Neuronal stem cell (in vitro differentiated cells): ENCODE measurements around the gene SLC12A6. TPM values are rescaled to one million over a fixed set of nuclear protein-coding genes. Genes with fewer than 3 reads are reported as not detected.
A peak's percentile ranks its signal among the peaks of the same experiment; 100 is the strongest.
"Not testable (repeated sequence)": the region's sequence is repeated elsewhere in the genome, so short reads cannot be mapped to it uniquely, and the experiment has no call there.

Experiments used
- DNase-seq: peaks from one replicate; pipeline ENCODE4 v3.0.0-alpha.2; 2013; ENCODE audit warnings: low spot score
- H2AFZ ChIP-seq: one replicate; pipeline ENCODE4 v1.6.1; 2013; ENCODE audit warnings: mild to moderate bottlenecking, low read length, inconsistent platforms
- H2AK5ac ChIP-seq: 2 replicates; pipeline ENCODE4 v1.6.1; 2013; ENCODE audit warnings: low read depth, mild to moderate bottlenecking, inconsistent platforms, low read length, moderate library complexity, mixed read lengths
- H2BK120ac ChIP-seq: 2 replicates; pipeline ENCODE4 v1.6.1; 2013; ENCODE audit warnings: low read depth, mild to moderate bottlenecking, inconsistent platforms, low read length, moderate library complexity, mixed read lengths
- H2BK12ac ChIP-seq: one replicate; pipeline ENCODE4 v1.6.1; 2013; ENCODE audit warnings: low read length, inconsistent platforms
- H2BK15ac ChIP-seq: 2 replicates; pipeline ENCODE4 v1.6.1; 2013; ENCODE audit warnings: mild to moderate bottlenecking, low read length, inconsistent platforms, mixed read lengths
- H2BK5ac ChIP-seq: one replicate; pipeline ENCODE4 v1.6.1; 2013; ENCODE audit warnings: inconsistent platforms, mild to moderate bottlenecking, low read length, moderate library complexity
- H3K14ac ChIP-seq: one replicate; pipeline ENCODE4 v1.6.1; 2013; ENCODE audit warnings: low read length, inconsistent platforms
- H3K18ac ChIP-seq: 2 replicates; pipeline ENCODE4 v1.6.1; 2013; ENCODE audit warnings: low read length, inconsistent platforms
- H3K23ac ChIP-seq: 2 replicates; pipeline ENCODE4 v1.6.1; 2013; ENCODE audit warnings: low read depth, mild to moderate bottlenecking, mixed read lengths, low read length, inconsistent platforms; ENCODE audit not compliant: poor library complexity
- H3K27ac ChIP-seq: replicated peaks from 3 replicates; pipeline ENCODE4 v1.5.1; 2013; ENCODE audit warnings: low read length, inconsistent platforms
- H3K27me3 ChIP-seq, 3 experiments: 2 replicates each; pipeline ENCODE4 v1.6.1; 2013; ENCODE audit warnings: low read length in 3 of 3, mild to moderate bottlenecking in 2 of 3, inconsistent platforms in 1 of 3, low read depth in 1 of 3, mixed read lengths in 1 of 3, moderate library complexity in 1 of 3; ENCODE audit not compliant: control insufficient read depth in 3 of 3, insufficient read depth in 3 of 3
- H3K36me3 ChIP-seq, 2 donors: replicated peaks in 1 of 2; 2 replicates each; pipeline ENCODE4 v1.6.1; 2013; ENCODE audit warnings: low read length in 2 of 2; ENCODE audit not compliant: control insufficient read depth in 2 of 2, insufficient read depth in 2 of 2
- H3K4ac ChIP-seq: 2 replicates; pipeline ENCODE4 v1.6.1; 2013; ENCODE audit warnings: inconsistent platforms, mild to moderate bottlenecking, low read length, moderate library complexity
- H3K4me1 ChIP-seq, 2 donors: 1 replicate in 1 of 2; 2 replicates in 1 of 2; pipeline ENCODE4 v1.6.1; 2013; ENCODE audit warnings: low read length in 2 of 2, low read depth in 1 of 2; ENCODE audit not compliant: control insufficient read depth in 2 of 2, insufficient read depth in 1 of 2
- H3K4me2 ChIP-seq: one replicate; pipeline ENCODE4 v1.6.1; 2013; ENCODE audit warnings: mild to moderate bottlenecking, low read length, inconsistent platforms; ENCODE audit not compliant: insufficient read depth, poor library complexity, severe bottlenecking
- H3K4me3 ChIP-seq, 2 donors: 2 replicates each; pipeline ENCODE4 v1.5.1; 2013; ENCODE audit warnings: low read length in 2 of 2, mild to moderate bottlenecking in 2 of 2, inconsistent platforms in 1 of 2, moderate library complexity in 1 of 2
- H3K79me1 ChIP-seq: one replicate; pipeline ENCODE4 v1.6.1; 2013; ENCODE audit warnings: low read depth, mild to moderate bottlenecking, inconsistent platforms, low read length, moderate library complexity
- H3K9ac ChIP-seq: one replicate; pipeline ENCODE4 v1.6.1; 2013; ENCODE audit warnings: mild to moderate bottlenecking, low read depth, low read length, inconsistent platforms; ENCODE audit not compliant: poor library complexity
- H3K9me3 ChIP-seq, 2 donors: replicated peaks in 1 of 2; 2 replicates each; pipeline versions ENCODE3 to v1.6.1; 2013; ENCODE audit warnings: low read length in 2 of 2, mild to moderate bottlenecking in 2 of 2, inconsistent platforms in 1 of 2, low read depth in 1 of 2, mixed read lengths in 1 of 2, moderate library complexity in 1 of 2; ENCODE audit not compliant: control insufficient read depth in 2 of 2, insufficient read depth in 1 of 2
- H4K8ac ChIP-seq: one replicate; pipeline ENCODE4 v1.6.1; 2013; ENCODE audit warnings: low read depth, mild to moderate bottlenecking, inconsistent platforms, low read length, moderate library complexity
- H4K91ac ChIP-seq: one replicate; pipeline ENCODE4 v1.6.1; 2013; ENCODE audit warnings: low read length, low read depth, mild to moderate bottlenecking, inconsistent platforms; ENCODE audit not compliant: poor library complexity
- WGBS, 2 donors: extraction: QIAGEN DNeasy Blood & Tissue Kit; methylation state at CpG; one replicate each; pipeline ENCODE4 v1.1.7; 2013; ENCODE audit warnings: missing lambda C conversion rate in 2 of 2, mixed read lengths in 1 of 2; ENCODE audit not compliant: insufficient read length in 2 of 2, insufficient replicate concordance in 1 of 2; ENCODE audit errors: extremely low coverage in 2 of 2; 5-methylcytosine and 5-hydroxymethylcytosine counted together
- polyA plus RNA-seq, 2 experiments: library from polyadenylated mRNA; stranded (reverse); fragments of 200-250 nt; gene quantifications; one replicate each; pipeline ENCODE4 v1.2.3, GENCODE V29; 2013

The SLC12A6 gene
- 9.4 TPM for polyA plus RNA-seq (2013, experiment 1 of 2)
- polyA plus RNA-seq (2013, experiment 2 of 2) = 10.4 TPM

- Histone ChIP-seq H3K18ac (peak within 1 kb of the TSS; percentile 96), H3K23ac (peak within 1 kb of the TSS; percentile 95), H3K4ac (no peak within 1 kb of the TSS), H3K27me3 (no peaks in the 10 kb centered on the region), H2AFZ (peak within 1 kb of the TSS; percentile 93), H3K4me3 (peak within 1 kb of the TSS; percentile 72 to 97), H4K91ac (no peak within 1 kb of the TSS), H3K14ac (peak within 1 kb of the TSS; percentile 97), H3K9me3 (peaks cover 3 to 5% of the 10 kb centered on the region in 2 donors), H3K36me3 (peaks cover 0 to 34% of the 10 kb centered on the region in 2 donors), H2BK120ac (no peak within 1 kb of the TSS), H2BK12ac (peak within 1 kb of the TSS; percentile 41), H3K79me1 (peaks cover 3% of the 10 kb centered on the region), H3K27ac (peak within 1 kb of the TSS; percentile 86), H3K9ac (peak within 1 kb of the TSS; percentile 94), H2AK5ac (peak within 1 kb of the TSS; percentile 53), H2BK5ac (peak within 1 kb of the TSS; percentile 90), H2BK15ac (peak within 1 kb of the TSS; percentile 92), H3K4me2 (peak within 1 kb of the TSS; percentile 77), H4K8ac (peak within 1 kb of the TSS; percentile 65), H3K4me1 (peaks cover 4 to 8% of the 10 kb centered on the region in 2 donors)
- peak; percentile 89 for DNase-seq
- no CpG with 5 or more reads among the region's 78 CpGs for WGBS, 2 donors
These were observed at the start of gene SLC12A6 for GRCh38 chr15:34337557-34338306. SLC12A6 (minus strand) TSS chr15:34337781; CDS start chr15:34336680, 1,101 bp downstream.

- not testable (repeated sequence) for H3K36me3 ChIP-seq, H3K4me1 ChIP-seq, H3K79me1 ChIP-seq, H2BK120ac ChIP-seq, H2AK5ac ChIP-seq, H2BK5ac ChIP-seq, H3K18ac ChIP-seq, H2BK15ac ChIP-seq, H3K23ac ChIP-seq, DNase-seq, H3K27me3 ChIP-seq, H2AFZ ChIP-seq, H3K9ac ChIP-seq, H2BK12ac ChIP-seq, H4K91ac ChIP-seq, H4K8ac ChIP-seq, H3K9me3 ChIP-seq, H3K27ac ChIP-seq, H3K4me3 ChIP-seq, H3K4ac ChIP-seq, H3K14ac ChIP-seq, H3K4me2 ChIP-seq
- no CpG with 5 or more reads among the region's 19 CpGs for WGBS, 2 donors
These were observed 44.4 kb upstream of the SLC12A6 start for GRCh38 chr15:34381829-34382521.

GRCh38 chr15:34380491-34380890 is 42.9 kb upstream of the SLC12A6 start:
- not testable (repeated sequence) for H2BK15ac ChIP-seq, H3K4me1 ChIP-seq, H2BK12ac ChIP-seq, H3K4me3 ChIP-seq, H4K8ac ChIP-seq, H3K79me1 ChIP-seq, H2AK5ac ChIP-seq, H2BK5ac ChIP-seq, H3K9me3 ChIP-seq, H2BK120ac ChIP-seq, H3K18ac ChIP-seq, H3K4ac ChIP-seq, H2AFZ ChIP-seq, H3K4me2 ChIP-seq, H3K27me3 ChIP-seq, H3K36me3 ChIP-seq, H4K91ac ChIP-seq, DNase-seq, H3K27ac ChIP-seq, H3K14ac ChIP-seq, H3K9ac ChIP-seq, H3K23ac ChIP-seq
- no CpG with 5 or more reads among the region's 4 CpGs for WGBS, 2 donors

GRCh38 chr15:34376856-34377255 is 39.3 kb upstream of the SLC12A6 start:
- DNase-seq = no peak
- Histone ChIP-seq H3K27ac (no peak overlapping the region), H3K27me3 (no peaks in the 10 kb centered on the region), H3K23ac (no peak overlapping the region), H2BK12ac (no peak overlapping the region), H3K79me1 (no peaks in the 10 kb centered on the region), H2BK15ac (no peak overlapping the region), H3K4ac (no peak overlapping the region), H3K9ac (no peak overlapping the region), H3K4me3 (no peak overlapping the region), H3K18ac (no peak overlapping the region), H2AK5ac (no peak overlapping the region), H4K91ac (no peak overlapping the region), H3K4me2 (no peak overlapping the region), H3K36me3 (peaks cover 0 to 6% of the 10 kb centered on the region in 2 donors), H2BK120ac (no peak overlapping the region), H3K4me1 (no peaks in the 10 kb centered on the region), H3K9me3 (peaks cover 4 to 5% of the 10 kb centered on the region in 2 donors), H4K8ac (no peak overlapping the region), H2BK5ac (no peak overlapping the region), H3K14ac (no peak overlapping the region), H2AFZ (no peak overlapping the region)
- no CpG with 5 or more reads among the region's 2 CpGs for whole genome bisulfite sequencing, 2 donors
